Right lobe of liver (tissue), 4 donors: ENCODE data around the gene JMY.

Experiments used
- CTCF ChIP-seq, 4 donors: fragments of 200-600 bp in 3 of 4; fragments of 450-650 bp in 1 of 4; IDR thresholded peaks; one replicate each; pipeline versions ENCODE4 v1.5.1 to v1.8.0; 2016 to 2022; ENCODE audit warnings: antibody characterized with exemption in 4 of 4, mild to moderate bottlenecking in 2 of 4
- POLR2A ChIP-seq: fragments of 450-650 bp; IDR thresholded peaks from one replicate; pipeline ENCODE4 v1.6.1; 2017; ENCODE audit warnings: antibody characterized with exemption, mild to moderate bottlenecking
- donor health status: DM: no; HTN: no; CAD: no.
- donor health status: DM: no; HTN: no; CAD: no.
- donor health status: DM: no; HTN: yes; CAD: no.

- TF ChIP-seq CTCF (IDR thresholded peaks at IDR 0.05) (no peak), POLR2A (no peak)
Observed at GRCh38 chr5:79261897-79262296, 26.0 kb downstream of the JMY start.
